ENCODE results near the gene ZNF462. TPM values are rescaled to one million over a fixed set of nuclear protein-coding genes. Genes with fewer than 3 reads are reported as not detected.

Gene ZNF462
- total RNA-seq, 1 donor from 2014 or later, result 8.5 TPM

DNA sequence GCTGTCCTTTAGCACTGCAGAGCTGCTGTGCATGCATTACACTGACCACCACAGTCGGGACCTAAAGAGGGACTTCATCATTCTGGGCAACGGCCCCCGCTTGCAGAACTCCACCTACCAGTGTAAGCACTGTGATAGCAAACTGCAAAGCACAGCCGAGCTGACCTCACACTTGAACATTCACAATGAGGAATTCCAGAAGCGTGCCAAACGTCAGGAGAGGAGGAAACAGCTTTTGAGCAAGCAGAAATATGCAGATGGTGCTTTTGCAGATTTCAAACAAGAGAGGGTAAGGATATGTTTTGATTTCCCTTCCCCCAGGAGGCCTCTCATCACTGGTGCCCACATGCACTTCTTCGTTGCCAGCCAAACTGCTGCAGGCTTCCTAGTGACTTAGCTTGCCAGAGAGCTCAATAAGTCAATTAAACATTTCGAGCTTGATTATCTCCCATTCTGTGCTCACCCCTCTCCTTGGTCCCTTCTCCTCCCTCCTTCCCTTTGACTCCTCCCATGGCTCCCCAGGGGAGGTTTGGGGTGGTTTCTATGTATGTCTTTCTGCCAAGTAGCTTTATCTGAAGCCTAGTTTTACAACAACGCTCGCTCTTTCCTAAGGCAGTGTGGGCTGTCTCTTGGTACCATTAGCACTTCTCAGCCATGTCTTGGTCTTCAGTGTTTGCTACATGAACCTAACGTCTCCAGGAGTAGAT lies 66.7 kb downstream of the ZNF462 start:
- DNase-seq (ENCODE audit: low read depth, low spot score), result peak; percentile 77

DNA sequence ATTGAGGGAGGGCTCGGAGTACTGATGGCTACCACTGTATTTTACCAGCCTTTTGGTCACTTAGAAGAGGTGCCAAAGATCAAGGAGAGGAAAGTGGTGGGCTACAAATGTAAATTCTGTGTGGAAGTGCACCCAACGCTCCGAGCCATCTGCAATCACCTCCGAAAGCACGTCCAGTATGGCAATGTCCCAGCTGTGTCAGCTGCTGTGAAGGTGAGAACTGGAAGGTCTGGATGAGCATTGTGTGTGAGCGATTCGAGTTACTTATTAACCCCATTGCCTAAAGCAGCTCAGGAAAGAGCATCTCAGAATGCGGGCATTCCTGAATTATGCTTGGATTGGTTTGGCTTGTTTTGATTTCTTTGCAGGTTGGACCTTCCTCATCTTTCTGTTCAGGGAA lies 67.5 kb downstream of the ZNF462 start:
- no peak for DNase-seq (ENCODE audit: low read depth, low spot score)

DNA sequence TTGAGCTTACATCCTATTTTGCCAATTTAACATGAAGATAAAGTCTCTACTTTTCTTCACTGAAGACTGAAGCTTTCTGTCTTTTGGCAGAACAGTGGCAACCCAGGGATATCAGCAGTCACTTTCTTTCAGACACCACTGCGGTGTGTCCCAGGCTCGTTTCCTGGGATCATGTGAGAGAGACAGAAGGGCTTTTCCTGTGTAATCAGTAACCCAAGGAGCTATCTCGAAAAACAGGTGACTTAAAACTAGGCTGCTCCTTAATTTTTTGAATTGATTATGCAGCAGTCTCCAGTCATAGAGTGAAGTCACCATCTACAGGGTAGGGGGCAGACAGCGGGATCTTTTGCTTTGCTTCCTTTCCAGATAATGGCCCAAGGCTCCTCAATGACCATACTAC lies 68.5 kb downstream of the ZNF462 start:
- DNase-seq (ENCODE audit: low read depth, low spot score), result no peak

DNA sequence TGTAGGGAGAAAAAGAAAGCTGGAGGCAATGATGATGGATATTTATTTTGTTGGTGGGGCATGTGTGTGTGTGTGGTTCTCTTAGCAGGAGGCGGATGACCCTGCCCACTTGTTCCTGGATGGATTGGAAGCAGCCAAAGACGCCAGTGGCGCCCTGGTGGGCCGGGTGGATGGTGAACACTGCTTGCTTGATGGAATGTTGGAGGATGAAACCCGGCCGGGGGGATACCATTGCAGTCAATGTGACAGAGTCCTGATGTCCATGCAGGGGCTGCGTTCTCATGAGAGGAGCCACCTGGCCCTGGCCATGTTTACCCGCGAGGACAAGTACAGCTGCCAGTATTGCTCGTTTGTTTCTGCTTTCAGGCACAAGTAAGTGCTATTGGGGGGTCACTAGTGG lies 69.2 kb downstream of the ZNF462 start:
- no peak for DNase-seq (ENCODE audit: low read depth, low spot score)

DNA sequence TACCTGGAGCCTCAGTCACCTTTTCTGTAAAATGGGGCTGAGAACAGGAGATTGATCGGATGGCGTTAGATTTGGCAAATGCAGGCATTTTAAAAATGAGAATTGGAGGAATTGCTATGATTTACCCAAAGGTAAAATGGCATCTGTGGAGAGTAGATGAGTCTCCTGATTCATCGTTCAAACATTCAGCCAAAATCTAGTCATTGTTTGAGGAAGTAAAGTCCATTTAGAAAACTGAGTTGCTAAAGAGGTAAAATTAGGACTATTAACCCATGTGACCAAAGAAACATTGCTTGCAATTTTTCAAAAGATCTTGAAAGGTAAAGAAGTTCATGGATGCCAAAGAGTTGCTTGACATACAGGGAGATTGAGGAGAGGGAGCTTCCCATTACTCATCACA lies 69.7 kb downstream of the ZNF462 start:
- DNase-seq (ENCODE audit: low read depth, low spot score), result no peak

DNA sequence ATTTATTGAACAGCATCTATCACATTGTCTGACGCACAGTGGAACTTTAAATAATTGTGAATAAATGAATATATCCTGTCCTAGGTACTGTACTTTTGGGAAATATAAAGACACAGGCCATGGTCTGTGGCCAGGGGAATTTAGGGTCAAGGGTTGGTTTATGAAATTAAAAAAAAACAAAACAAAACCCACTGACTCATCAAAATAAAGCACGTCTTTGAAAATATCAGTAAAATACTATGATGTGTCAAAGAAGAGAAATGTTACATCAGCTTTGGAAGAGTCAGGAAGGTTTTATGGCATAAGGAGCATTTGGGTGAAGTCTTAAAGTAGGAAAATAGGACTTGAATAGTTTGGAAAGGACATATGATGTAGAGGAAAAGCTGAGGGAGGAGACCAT lies 70.5 kb downstream of the ZNF462 start:
- DNase-seq (ENCODE audit: low read depth, low spot score), result no peak

DNA sequence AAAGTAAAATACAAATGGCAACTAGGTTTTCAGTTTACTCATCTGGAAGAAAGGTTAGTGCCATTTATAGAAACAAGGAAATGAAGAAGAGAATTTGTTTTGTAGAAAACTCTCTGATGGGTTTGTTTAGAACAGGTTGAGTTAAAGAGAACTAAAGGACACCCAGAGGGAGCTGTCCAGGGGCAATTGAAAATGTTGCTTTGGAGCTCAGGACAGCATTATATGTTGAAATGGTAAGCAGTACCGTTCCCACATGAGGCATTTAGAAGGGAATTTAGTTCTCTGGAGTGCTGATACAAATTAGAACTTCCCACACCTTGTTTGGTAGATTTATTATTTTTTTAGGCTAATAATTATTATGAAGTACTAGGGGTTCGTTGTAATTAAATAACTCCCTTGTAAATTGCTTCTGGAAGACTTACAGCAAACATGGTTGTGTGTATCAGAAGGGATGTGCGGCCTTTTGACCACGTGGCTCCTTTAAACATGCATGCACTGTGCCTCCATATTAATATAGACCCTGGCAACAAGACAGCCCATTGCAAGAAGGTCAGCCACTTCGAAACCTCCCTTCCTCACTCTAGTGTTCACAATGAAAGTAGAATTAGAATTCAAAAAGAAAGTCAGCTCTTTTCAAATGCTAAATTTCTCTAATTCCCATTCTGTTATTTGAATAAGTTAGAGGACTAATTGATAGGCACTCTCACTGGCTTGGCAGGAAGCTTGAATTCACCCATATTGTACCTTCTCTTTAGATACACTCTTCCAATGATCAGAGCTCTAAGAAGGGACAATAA lies 71.7 kb downstream of the ZNF462 start:
- DNase-seq (ENCODE audit: low read depth, low spot score), result no peak

DNA sequence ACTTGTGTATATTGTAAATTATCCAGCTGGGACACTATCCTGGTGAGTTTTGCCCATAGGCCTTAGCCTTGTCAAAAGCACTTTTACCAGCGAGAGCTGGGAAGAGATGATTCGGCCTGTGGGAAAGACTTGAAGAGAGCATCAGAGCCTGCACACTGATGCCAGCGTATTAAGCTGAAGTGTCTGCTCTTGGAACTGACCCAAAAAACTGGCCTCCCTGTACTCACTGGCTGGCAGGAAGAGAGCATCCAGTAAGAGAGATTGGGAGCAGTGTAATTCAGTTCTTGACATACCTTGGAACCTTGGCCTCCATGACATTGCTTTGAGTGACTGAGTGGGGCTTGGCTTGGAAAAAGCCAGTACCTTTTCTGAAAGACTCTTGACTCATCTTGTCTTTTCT lies 73.7 kb downstream of the ZNF462 start:
- DNase-seq (ENCODE audit: low read depth, low spot score), result no peak

DNA sequence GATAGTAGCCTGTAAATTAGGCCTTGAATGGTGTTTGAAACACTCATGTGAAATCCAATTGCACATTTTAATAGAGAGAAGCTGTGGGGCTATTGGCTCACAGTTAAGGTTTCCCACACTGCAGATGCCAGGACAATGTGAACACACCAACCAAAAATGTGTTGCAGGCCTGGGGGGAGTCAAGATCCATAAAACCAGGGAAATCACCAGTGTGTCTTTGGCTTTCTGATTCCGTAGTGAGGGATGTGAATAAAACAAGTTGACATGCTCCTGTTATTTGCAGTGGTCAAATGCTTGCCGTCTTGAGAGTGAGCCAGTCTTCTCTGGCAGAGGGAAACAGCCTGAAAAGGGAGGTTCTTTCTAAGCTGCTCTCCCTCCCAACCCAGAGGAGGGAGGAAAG lies 79.0 kb downstream of the ZNF462 start:
- no peak for DNase-seq (ENCODE audit: low read depth, low spot score)

DNA sequence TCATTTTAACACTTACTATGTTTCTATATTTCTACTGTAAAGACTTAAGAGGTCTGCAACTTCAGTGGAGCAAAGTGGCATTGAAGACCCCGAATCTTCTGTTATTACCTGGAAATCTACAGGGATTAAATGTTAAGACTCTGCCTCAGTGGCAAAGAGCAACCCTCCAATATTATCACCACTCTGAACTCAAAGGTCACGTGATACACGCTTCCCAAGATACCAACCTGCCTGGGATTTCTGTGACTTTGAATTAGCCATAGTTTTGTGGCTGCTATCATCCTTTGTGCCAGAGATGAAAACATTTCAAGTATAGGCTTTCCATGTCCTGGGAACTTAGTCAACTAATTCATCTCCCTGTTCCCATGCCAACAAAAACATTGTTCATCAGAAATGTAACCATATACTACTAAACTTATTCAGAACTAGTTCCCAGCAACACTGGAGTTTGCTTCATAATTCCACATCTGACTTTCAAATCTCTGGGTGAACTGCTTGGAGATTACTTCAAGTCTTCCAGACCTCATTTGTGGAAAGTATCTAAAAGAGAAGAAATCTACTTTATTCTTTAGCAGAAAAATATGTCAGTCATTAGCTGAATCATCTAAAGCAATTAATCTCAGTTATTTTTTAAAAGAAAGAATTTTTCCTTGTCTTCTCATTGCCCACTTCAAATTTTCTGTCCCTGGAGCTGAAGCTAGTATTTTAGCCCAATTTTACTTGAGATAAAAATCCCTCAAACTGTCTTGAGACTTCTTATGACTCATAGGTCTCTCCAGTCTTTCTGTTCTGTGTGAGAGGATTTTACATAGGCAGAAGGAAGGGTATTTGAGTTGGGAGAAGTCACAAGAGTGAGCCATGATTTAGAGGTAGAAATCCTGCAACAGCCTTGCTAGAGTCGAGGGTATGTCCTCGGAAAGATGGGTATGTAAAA lies 83.0 kb downstream of the ZNF462 start:
- DNase-seq (ENCODE audit: low read depth, low spot score), result no peak

DNA sequence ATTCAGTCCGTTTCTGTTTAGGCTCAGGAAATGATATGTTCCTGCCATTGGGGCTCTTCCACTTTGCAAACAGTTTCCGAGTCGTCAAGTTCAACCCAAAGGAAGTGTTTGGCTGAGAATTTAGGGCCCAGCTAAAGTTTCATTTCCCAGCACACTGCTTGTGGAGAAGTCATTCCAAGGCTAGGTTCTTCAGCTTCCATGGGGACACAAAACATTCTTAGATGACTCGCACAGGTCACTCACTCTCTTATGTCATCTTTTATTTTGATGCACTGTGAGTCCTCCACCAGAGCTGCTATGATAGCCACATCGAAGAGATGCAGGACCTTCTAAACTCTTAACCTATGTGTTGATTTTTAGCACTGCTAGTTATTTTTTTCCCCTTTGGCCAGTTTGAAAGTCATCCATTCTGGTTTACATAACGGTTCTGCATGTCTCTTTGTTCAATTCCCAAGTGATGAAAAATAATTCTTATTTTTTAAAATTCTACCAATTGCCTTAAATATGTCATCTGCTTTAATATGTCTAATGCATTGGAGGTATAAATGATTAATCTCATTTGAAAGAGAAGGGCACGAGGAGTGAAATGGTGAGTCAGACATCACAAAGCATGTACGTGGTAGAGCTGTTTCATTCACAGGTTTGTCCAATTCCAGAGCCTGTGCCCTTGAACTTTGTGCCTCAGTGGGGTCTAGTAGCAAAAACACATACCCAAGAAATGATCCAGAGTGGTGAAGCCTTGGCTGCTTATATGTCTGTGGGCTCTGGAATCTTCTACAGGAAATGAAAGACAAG lies 84.3 kb downstream of the ZNF462 start:
- DNase-seq (ENCODE audit: low read depth, low spot score), result no peak

DNA sequence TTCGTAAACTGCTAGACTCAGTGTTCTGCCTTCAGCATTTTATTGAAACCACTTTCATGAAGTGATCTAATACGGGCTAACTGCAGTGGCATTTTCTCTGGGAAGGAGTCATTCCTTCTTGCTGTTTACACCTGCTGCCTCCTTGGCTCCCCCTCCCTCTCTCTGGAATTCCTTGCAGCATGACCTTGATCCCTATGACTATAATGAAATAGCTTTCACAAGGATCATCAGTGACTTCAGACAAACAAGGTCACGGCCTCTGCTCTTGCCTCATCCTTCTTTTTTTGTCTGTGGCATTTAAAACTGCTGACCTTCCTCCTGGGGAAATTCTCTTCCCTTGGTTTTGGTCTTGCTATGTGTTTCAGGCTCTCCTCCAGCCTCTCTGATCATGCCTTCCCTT lies 90.2 kb downstream of the ZNF462 start:
- DNase-seq (ENCODE audit: low read depth, low spot score), result no peak

DNA sequence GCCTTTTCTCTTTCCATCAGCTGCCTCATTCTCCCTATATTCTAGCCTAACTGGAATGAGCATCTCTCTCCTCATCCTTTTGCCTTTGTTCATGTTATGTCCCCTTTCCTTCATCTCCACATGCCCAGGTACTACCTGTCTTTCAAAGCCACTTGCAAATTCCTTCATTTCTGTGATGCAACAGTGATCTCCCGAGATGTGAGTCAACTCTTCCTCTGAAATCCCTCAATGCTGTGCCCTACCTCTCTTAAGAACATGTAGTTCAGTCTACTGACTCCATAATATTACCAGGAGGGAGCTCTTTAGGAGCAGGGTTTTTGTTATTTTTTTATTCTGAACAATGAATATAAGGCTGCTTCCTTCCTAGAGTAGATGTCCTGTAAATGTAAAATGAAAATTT lies 91.6 kb downstream of the ZNF462 start:
- DNase-seq (ENCODE audit: low read depth, low spot score), result no peak

DNA sequence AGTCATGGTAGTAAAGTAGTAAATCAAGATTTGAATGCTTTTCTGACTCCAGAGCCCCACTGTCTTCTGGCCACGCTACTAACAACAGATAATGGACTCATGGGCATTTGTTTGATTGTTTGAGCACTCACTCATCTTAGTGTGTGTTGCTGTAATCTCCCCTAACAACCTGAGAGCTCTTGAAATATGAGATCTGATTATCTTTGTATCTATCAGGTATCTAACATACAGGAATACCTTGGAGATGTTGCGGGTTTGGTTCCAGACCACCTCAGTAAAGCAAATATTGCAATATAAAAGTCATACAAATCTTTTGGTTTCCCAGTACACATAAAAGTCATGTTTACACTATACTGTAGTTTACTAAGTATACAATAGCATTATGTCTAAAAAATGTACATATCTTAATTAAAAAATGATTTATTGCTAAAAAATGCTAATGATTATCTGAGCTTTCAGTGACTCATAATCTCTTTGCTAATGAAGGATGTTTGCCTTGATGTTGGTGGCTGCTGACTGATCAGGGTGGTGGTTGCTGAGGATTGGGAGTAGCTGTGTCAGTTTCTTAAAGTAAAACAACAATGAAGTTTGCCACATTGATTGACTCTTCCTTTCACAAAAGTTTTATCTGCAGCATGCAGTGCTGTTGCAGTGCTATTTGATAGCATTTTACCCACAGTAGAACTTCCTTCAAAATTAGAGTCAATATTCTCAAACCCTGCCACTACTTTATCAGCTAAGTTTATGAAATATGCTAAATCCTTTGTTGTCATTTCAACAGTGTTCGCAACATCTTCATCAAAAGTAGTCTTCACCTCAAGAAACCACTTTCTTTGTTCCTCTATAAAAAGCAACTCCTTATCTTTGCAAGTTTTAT lies 92.2 kb downstream of the ZNF462 start:
- no peak for DNase-seq (ENCODE audit: low read depth, low spot score)

DNA sequence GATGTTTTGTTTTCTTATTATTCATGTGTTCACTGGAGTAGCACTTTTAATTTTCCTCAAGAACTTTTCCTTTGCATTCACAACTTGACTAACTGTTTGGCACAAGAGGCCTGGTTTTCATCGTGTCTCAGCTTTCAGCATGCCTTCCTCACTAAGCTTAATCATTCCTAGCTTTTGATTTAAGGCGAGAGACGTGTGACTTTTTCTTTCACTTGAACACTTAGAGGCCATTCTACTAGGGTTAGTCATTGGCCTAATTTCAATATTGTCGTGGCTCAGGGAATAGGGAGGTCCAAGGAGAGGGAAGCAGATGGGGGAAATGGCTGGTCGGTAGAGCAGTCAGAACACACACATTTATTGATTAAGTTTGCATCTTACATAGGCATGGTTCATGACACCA lies 94.0 kb downstream of the ZNF462 start:
- no peak for DNase-seq (ENCODE audit: low read depth, low spot score)

DNA sequence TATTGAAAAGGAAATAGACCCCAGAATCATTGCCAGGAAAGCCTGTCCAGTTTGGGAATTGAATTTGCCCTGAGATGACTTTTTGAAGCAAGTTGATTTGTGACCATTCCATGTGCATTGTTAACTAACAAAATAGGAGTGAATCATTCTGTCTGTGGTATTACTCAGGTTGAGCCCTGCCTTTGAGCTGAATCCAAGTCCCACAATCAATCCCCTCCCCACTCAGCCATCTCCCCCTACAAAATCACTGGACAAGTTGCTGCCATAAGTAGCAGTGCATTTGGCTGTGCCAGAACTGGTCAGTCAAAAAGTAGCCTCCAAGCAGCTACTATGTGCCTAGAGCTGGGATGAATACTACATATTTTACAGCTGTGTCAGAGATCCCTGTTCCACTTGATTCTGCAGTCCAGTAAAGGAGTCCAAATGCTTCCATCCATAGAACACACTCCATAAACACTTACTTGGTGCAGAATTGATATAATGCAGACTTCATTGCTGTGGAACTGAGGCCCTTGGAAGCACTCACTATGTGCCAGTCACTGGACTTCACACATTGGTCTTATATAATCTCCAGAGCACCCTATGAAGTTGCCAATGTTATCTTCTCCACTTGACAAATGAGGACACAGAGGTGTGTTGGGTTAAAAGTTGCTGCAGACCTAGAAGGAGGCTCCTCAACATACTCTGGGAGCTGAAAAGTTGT lies 96.1 kb downstream of the ZNF462 start:
- DNase-seq (ENCODE audit: low read depth, low spot score), result no peak

DNA sequence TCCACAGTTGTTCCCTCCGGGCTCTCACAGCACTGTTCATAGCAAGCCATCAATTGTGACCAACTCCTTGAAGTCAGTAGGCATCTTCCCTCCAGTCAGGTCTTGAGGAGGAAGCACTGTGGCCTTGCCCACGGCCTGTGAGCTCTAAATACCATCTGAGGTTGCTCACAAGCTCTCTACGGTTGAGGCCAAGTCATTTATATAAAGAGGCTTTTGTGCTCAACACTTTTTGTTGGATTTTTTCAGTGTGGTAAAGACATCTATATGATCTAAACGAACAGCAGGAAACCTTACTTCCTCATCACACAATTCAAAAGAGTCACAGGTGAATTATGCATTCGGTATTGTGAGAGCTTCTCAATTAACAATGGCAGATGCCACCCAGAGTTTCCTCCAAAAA lies 97.3 kb downstream of the ZNF462 start:
- DNase-seq (ENCODE audit: low read depth, low spot score), result no peak

DNA sequence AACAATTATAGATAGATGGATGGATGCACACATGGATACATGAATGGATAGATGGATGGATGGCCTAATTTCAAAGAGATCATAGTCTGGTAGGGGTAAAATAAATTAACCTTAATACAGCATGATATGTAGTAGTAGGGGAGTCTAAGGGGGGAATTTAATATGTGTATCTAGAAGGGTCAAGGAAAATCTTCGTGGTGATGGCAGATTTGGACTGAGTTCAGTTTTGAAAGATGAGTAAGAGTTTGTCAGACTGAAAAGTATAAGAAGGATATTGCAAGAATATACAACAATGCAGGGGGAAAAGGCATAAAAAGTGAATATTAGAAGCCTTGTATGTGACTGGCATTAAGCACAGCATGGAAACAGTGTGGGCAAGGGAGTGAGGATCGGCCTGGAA lies 98.7 kb downstream of the ZNF462 start:
- no peak for DNase-seq (ENCODE audit: low read depth, low spot score)

DNA sequence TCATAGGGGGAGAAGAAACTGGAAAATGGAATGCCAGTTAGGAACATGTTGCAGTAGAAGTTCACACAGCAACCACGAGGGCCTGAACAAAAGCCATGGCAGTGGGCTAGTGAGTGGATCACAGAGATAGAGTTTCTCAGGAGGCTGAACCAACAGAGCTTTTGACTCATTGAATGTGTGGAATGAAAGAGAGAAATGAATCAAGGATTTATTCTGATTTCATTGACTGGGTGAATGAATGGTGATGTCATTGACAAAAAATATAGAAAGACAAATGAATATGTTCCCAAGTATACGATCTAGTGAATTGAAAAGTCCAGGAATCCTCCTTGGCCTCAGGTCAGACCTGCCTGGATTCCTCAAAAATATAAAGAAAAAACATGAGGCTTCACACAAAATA lies 99.2 kb downstream of the ZNF462 start:
- no peak for DNase-seq (ENCODE audit: low read depth, low spot score)
